GM20000 (cell line): Measurements from ENCODE around the gene PEAK1.
"Not testable (repeated sequence)": the region's sequence is repeated elsewhere in the genome, so short reads cannot be mapped to it uniquely, and the experiment has no call there.

Experiments
- DNase-seq: peaks from one replicate; pipeline ENCODE4 v3.0.0; 2012; ENCODE audit warnings: low spot score
- CTCF ChIP-seq: IDR thresholded peaks from 2 replicates; pipeline ENCODE4 v1.5.1; 2012; ENCODE audit warnings: mild to moderate bottlenecking, control low read depth; ENCODE audit errors: extremely low read depth, missing control alignments

The PEAK1 gene

GRCh38 chr15:77415450-77416147 is 4.3 kb downstream of the PEAK1 start:
- DNase-seq: no peak
- no peak for TF ChIP-seq CTCF

GRCh38 chr15:77414789-77415442 is 5.0 kb downstream of the PEAK1 start:
- no peak for TF ChIP-seq CTCF
- DNase-seq: no peak

- no peak for DNase-seq
- no peak for TF ChIP-seq CTCF
These were observed 6.1 kb downstream of the PEAK1 start for GRCh38 chr15:77413699-77414349.

GRCh38 chr15:77412972-77413698 is 6.8 kb downstream of the PEAK1 start:
- no peak for DNase-seq
- TF ChIP-seq CTCF: no peak

- no peak for DNase-seq
- TF ChIP-seq CTCF: no peak
These were observed 8.3 kb downstream of the PEAK1 start for GRCh38 chr15:77411619-77411976.

GRCh38 chr15:77410701-77411618 is 8.9 kb downstream of the PEAK1 start:
- no peak for TF ChIP-seq CTCF
- no peak for DNase-seq

- not testable (repeated sequence) for DNase-seq
These were observed 9.8 kb downstream of the PEAK1 start for GRCh38 chr15:77410157-77410500.
